Effector memory CD8-positive, alpha-beta T cell (primary cell): Measurements from ENCODE around the gene ETV5.
A peak's percentile ranks its signal among the peaks of the same experiment; 100 is the strongest.

Experiments
- ATAC-seq: fragments of 150-1000 bp; cut with Tn5 transposase; replicated peaks from 2 replicates; pipeline ENCODE4 v1.10.0; 2021; ENCODE audit warnings: mild to moderate bottlenecking, moderate library complexity
- DNase-seq, 3 experiments: peaks; one replicate each; pipeline ENCODE4 v3.0.0; 2021
- H3K27ac Mint-ChIP-seq, 2 donors: one replicate each; pipeline ENCODE4 v1.8.0; 2022; ENCODE audit warnings: mild to moderate bottlenecking in 2 of 2, mixed read lengths in 2 of 2, moderate library complexity in 2 of 2
- H3K27me3 Mint-ChIP-seq, 2 donors: one replicate each; pipeline ENCODE4 v1.8.0; 2022; ENCODE audit warnings: mixed read lengths in 2 of 2
- H3K36me3 Mint-ChIP-seq: one replicate; pipeline ENCODE4 v1.8.0; 2022; ENCODE audit warnings: mild to moderate bottlenecking, moderate library complexity, mixed read lengths; ENCODE audit not compliant: insufficient read depth
- H3K4me1 Mint-ChIP-seq, 2 donors: one replicate each; pipeline ENCODE4 v1.8.0; 2022; ENCODE audit warnings: low read depth in 2 of 2, mixed read lengths in 2 of 2
- H3K4me3 Mint-ChIP-seq, 2 donors: one replicate each; pipeline ENCODE4 v1.8.0; 2022; ENCODE audit warnings: mild to moderate bottlenecking in 2 of 2, mixed read lengths in 2 of 2, moderate library complexity in 2 of 2
- H3K9me3 Mint-ChIP-seq, 2 donors: one replicate each; pipeline ENCODE4 v1.8.0; 2022; ENCODE audit warnings: mixed read lengths in 2 of 2

Gene ETV5

GRCh38 chr3:186117521-186118134 lies 8.7 kb upstream of the ETV5 start:
- H3K27me3 Mint-ChIP-seq = peaks cover 86 to 93% of the 10 kb centered on the region in 2 donors
- no peaks in the 10 kb centered on the region for H3K9me3 Mint-ChIP-seq
- no peak for DNase-seq
- H3K4me3 Mint-ChIP-seq = no peak overlapping the region
- no peaks in the 10 kb centered on the region for H3K4me1 Mint-ChIP-seq
- no peak for ATAC-seq
- no peak overlapping the region for H3K27ac Mint-ChIP-seq
- H3K36me3 Mint-ChIP-seq = peaks cover 4% of the 10 kb centered on the region

- Mint-ChIP-seq H3K27ac (no peak overlapping the region), H3K9me3 (no peaks in the 10 kb centered on the region), H3K27me3 (peaks cover 93 to 99% of the 10 kb centered on the region in 2 donors), H3K36me3 (peaks cover 6% of the 10 kb centered on the region), H3K4me1 (peaks cover 6 to 8% of the 10 kb centered on the region in 2 donors), H3K4me3 (no peak overlapping the region)
- DNase-seq (no peak), ATAC-seq (no peak)
Observed at GRCh38 chr3:186115239-186115996, 6.5 kb upstream of the ETV5 start.

GRCh38 chr3:186110975-186111974 lies 2.4 kb upstream of the ETV5 start:
- no peak for ATAC-seq
- no peak overlapping the region for H3K27ac Mint-ChIP-seq
- H3K9me3 Mint-ChIP-seq = no peaks in the 10 kb centered on the region

GRCh38 chr3:186109897-186110803 lies 1.3 kb upstream of the ETV5 start:
- Mint-ChIP-seq H3K27me3 (peaks cover 92 to 99% of the 10 kb centered on the region in 2 donors), H3K4me1 (peaks cover 34 to 35% of the 10 kb centered on the region in 2 donors)

More at GRCh38 chr3:186110975-186111974, 2.4 kb upstream of the ETV5 start:
- peaks cover 25% of the 10 kb centered on the region for H3K36me3 Mint-ChIP-seq
- H3K4me3 Mint-ChIP-seq = peak overlapping the region; percentile 84 to 86
- H3K27me3 Mint-ChIP-seq = peaks cover 95 to 99% of the 10 kb centered on the region in 2 donors
- no peak for DNase-seq
- peaks cover 34 to 35% of the 10 kb centered on the region in 2 donors for H3K4me1 Mint-ChIP-seq

GRCh38 chr3:186108106-186108940 lies 566 bp downstream of the ETV5 start:
- ATAC-seq (no peak), DNase-seq (peak in 1 of 3 experiments; percentile 9)
- peaks cover 21% of the 10 kb centered on the region for H3K36me3 Mint-ChIP-seq
- peaks cover 79 to 82% of the 10 kb centered on the region in 2 donors for H3K27me3 Mint-ChIP-seq
- H3K4me1 Mint-ChIP-seq = peaks cover 34 to 35% of the 10 kb centered on the region in 2 donors
- H3K9me3 Mint-ChIP-seq = no peaks in the 10 kb centered on the region
- peak overlapping the region; percentile 84 to 86 for H3K4me3 Mint-ChIP-seq
- peak overlapping the region; percentile 28 to 70 for H3K27ac Mint-ChIP-seq

More at GRCh38 chr3:186109897-186110803, 1.3 kb upstream of the ETV5 start:
- DNase-seq (no peak), ATAC-seq (no peak)
- Mint-ChIP-seq H3K36me3 (peaks cover 25% of the 10 kb centered on the region), H3K4me3 (peak overlapping the region; percentile 84 to 86), H3K9me3 (no peaks in the 10 kb centered on the region), H3K27ac (peak overlapping the region in 1 of 2 donors; percentile 70)

- ATAC-seq (no peak), DNase-seq (peak in 2 of 3 experiments; percentile 13 to 30)
- Mint-ChIP-seq H3K27me3 (peaks cover 79% of the 10 kb centered on the region in 2 donors), H3K4me3 (peak overlapping the region; percentile 84 to 86), H3K9me3 (no peaks in the 10 kb centered on the region), H3K4me1 (peaks cover 34 to 35% of the 10 kb centered on the region in 2 donors), H3K36me3 (peaks cover 21% of the 10 kb centered on the region), H3K27ac (peak overlapping the region in 1 of 2 donors; percentile 28)
Observed at GRCh38 chr3:186107215-186108105, 1.4 kb downstream of the ETV5 start.

- H3K9me3 Mint-ChIP-seq = no peaks in the 10 kb centered on the region
- H3K4me3 Mint-ChIP-seq = no peak overlapping the region
- no peak overlapping the region for H3K27ac Mint-ChIP-seq
- peaks cover 28 to 30% of the 10 kb centered on the region in 2 donors for H3K4me1 Mint-ChIP-seq
- no peak for ATAC-seq
- H3K27me3 Mint-ChIP-seq = peaks cover 73 to 77% of the 10 kb centered on the region in 2 donors
- no peak for DNase-seq
- H3K36me3 Mint-ChIP-seq = peaks cover 20% of the 10 kb centered on the region
Observed at GRCh38 chr3:186105543-186105942, 3.3 kb downstream of the ETV5 start.

GRCh38 chr3:186102687-186103086 lies 6.2 kb downstream of the ETV5 start:
- ATAC-seq (no peak), DNase-seq (no peak)
- H3K36me3 Mint-ChIP-seq = no peaks in the 10 kb centered on the region
- H3K9me3 Mint-ChIP-seq = no peaks in the 10 kb centered on the region
- peaks cover 72 to 77% of the 10 kb centered on the region in 2 donors for H3K27me3 Mint-ChIP-seq
- H3K4me3 Mint-ChIP-seq = no peak overlapping the region
- H3K27ac Mint-ChIP-seq = no peak overlapping the region
- peaks cover 6 to 7% of the 10 kb centered on the region in 2 donors for H3K4me1 Mint-ChIP-seq

GRCh38 chr3:186100398-186100797 lies 8.5 kb downstream of the ETV5 start:
- Mint-ChIP-seq H3K4me3 (no peak overlapping the region), H3K36me3 (no peaks in the 10 kb centered on the region), H3K9me3 (no peaks in the 10 kb centered on the region), H3K27ac (no peak overlapping the region), H3K4me1 (no peaks in the 10 kb centered on the region), H3K27me3 (peaks cover 73 to 78% of the 10 kb centered on the region in 2 donors)
- ATAC-seq (no peak), DNase-seq (no peak)

GRCh38 chr3:186099178-186099577 lies 9.7 kb downstream of the ETV5 start:
- no peaks in the 10 kb centered on the region for H3K9me3 Mint-ChIP-seq
- no peak overlapping the region for H3K27ac Mint-ChIP-seq
- H3K36me3 Mint-ChIP-seq = no peaks in the 10 kb centered on the region
- ATAC-seq (no peak), DNase-seq (no peak)
- no peaks in the 10 kb centered on the region for H3K4me1 Mint-ChIP-seq
- no peak overlapping the region for H3K4me3 Mint-ChIP-seq
- peaks cover 83 to 87% of the 10 kb centered on the region in 2 donors for H3K27me3 Mint-ChIP-seq

- Mint-ChIP-seq H3K9me3 (no peaks in the 10 kb centered on the region), H3K4me1 (no peaks in the 10 kb centered on the region), H3K36me3 (no peaks in the 10 kb centered on the region), H3K4me3 (no peak overlapping the region), H3K27me3 (peaks cover 86 to 91% of the 10 kb centered on the region in 2 donors), H3K27ac (no peak overlapping the region)
- DNase-seq (no peak), ATAC-seq (no peak)
Observed at GRCh38 chr3:186098740-186099139, 10.1 kb downstream of the ETV5 start.
